GM19239 (cell line): Measurements from ENCODE around the gene TLR10.
"Not testable (repeated sequence)": the region's sequence is repeated elsewhere in the genome, so short reads cannot be mapped to it uniquely, and the experiment has no call there.

Experiments
- DNase-seq: peaks from one replicate; pipeline ENCODE4 v3.0.0; 2011; ENCODE audit warnings: low spot score; ENCODE audit not compliant: insufficient read length
- FAIRE-seq: peaks from 2 replicates; lab custom pipeline; 2011; peaks lifted over from hg19 to GRCh38; lab: Jason Lieb, UNC

TLR10 gene

GRCh38 chr4:38802561-38803355 is 20.0 kb upstream of the TLR10 start:
- FAIRE-seq (peak; percentile 70), DNase-seq (no peak)

GRCh38 chr4:38800961-38801450 is 18.2 kb upstream of the TLR10 start:
- DNase-seq: no peak
- no peak for FAIRE-seq

GRCh38 chr4:38800366-38800765 is 17.6 kb upstream of the TLR10 start:
- no peak for FAIRE-seq

GRCh38 chr4:38795087-38795486 is 12.3 kb upstream of the TLR10 start:
- FAIRE-seq (no peak), DNase-seq (no peak)

More at GRCh38 chr4:38800366-38800765, 17.6 kb upstream of the TLR10 start:
- no peak for DNase-seq

- FAIRE-seq (no peak), DNase-seq (no peak)
Measured at GRCh38 chr4:38794051-38794450, 11.3 kb upstream of the TLR10 start.

- no peak for FAIRE-seq
- DNase-seq: no peak
Measured at GRCh38 chr4:38791010-38791409, 8.2 kb upstream of the TLR10 start.

GRCh38 chr4:38788317-38788716 is 5.5 kb upstream of the TLR10 start:
- FAIRE-seq: no peak

GRCh38 chr4:38787693-38788092 is 4.9 kb upstream of the TLR10 start:
- DNase-seq (no peak), FAIRE-seq (peak; percentile 84)

More at GRCh38 chr4:38788317-38788716, 5.5 kb upstream of the TLR10 start:
- no peak for DNase-seq

- no peak for DNase-seq
- peak; percentile 90 for FAIRE-seq
Measured at GRCh38 chr4:38785901-38786402, 3.2 kb upstream of the TLR10 start.

GRCh38 chr4:38785041-38785790 is 2.4 kb upstream of the TLR10 start:
- DNase-seq (no peak), FAIRE-seq (no peak)

GRCh38 chr4:38784141-38784540 is 1.4 kb upstream of the TLR10 start:
- FAIRE-seq (peak; percentile 48), DNase-seq (no peak)

- no peak for DNase-seq
- no peak for FAIRE-seq
Measured at GRCh38 chr4:38783109-38783460, 295 bp upstream of the TLR10 start.

GRCh38 chr4:38781854-38782261 is 932 bp downstream of the TLR10 start:
- FAIRE-seq (no peak), DNase-seq (no peak)

GRCh38 chr4:38780833-38781484 is 1.8 kb downstream of the TLR10 start:
- DNase-seq (no peak), FAIRE-seq (peak; percentile 80)

GRCh38 chr4:38779790-38780189 is 3.0 kb downstream of the TLR10 start:
- FAIRE-seq: peak; percentile 86
- no peak for DNase-seq

GRCh38 chr4:38777925-38778324 is 4.9 kb downstream of the TLR10 start:
- not testable (repeated sequence) for FAIRE-seq, DNase-seq

- no peak for FAIRE-seq
- no peak for DNase-seq
Measured at GRCh38 chr4:38775326-38775725, 7.5 kb downstream of the TLR10 start.

- FAIRE-seq: peak; percentile 74
- no peak for DNase-seq
Measured at GRCh38 chr4:38774181-38774955, 8.4 kb downstream of the TLR10 start.

GRCh38 chr4:38770281-38770680 is 12.5 kb downstream of the TLR10 start:
- not testable (repeated sequence) for DNase-seq, FAIRE-seq

- no peak for DNase-seq
- peak; percentile 71 for FAIRE-seq
Measured at GRCh38 chr4:38769857-38770256, 12.9 kb downstream of the TLR10 start.
